NOMO-1 (cell line): ENCODE measurements around the gene ATP6V1G2.
"Not testable (repeated sequence)": the region's sequence is repeated elsewhere in the genome, so short reads cannot be mapped to it uniquely, and the experiment has no call there.

Source experiments
- DNase-seq, 2 experiments: peaks; one replicate each; lab custom pipeline; 2025; ENCODE audit not compliant: unreplicated experiment in 2 of 2; lab: John Stamatoyannopoulos, UW

Gene ATP6V1G2

GRCh38 chr6:31546339-31546957 lies at the start of gene ATP6V1G2:
Gene ATP6V1G2, minus strand, starts transcription at chr6:31546608. Its CDS starts 49 bp downstream, at chr6:31546559.
- peak; percentile 78 to 83 for DNase-seq

GRCh38 chr6:31592396-31592771 lies 46.0 kb upstream of the ATP6V1G2 start:
- DNase-seq = no peak

- DNase-seq = not testable (repeated sequence)
Measured at GRCh38 chr6:31590691-31591090, 44.3 kb upstream of the ATP6V1G2 start.

GRCh38 chr6:31588871-31589650 lies 42.7 kb upstream of the ATP6V1G2 start:
- DNase-seq = no peak

GRCh38 chr6:31587791-31588777 lies 41.7 kb upstream of the ATP6V1G2 start:
- no peak for DNase-seq

GRCh38 chr6:31586599-31587281 lies 40.3 kb upstream of the ATP6V1G2 start:
- DNase-seq = peak; percentile 88 to 90

- peak; percentile 86 to 88 for DNase-seq
Measured at GRCh38 chr6:31586008-31586407, 39.6 kb upstream of the ATP6V1G2 start, which contains the start of gene LST1. Gene LST1, plus strand, starts transcription at chr6:31586277. Its CDS starts 1,023 bp downstream, at chr6:31587300.

GRCh38 chr6:31585491-31585890 lies 39.1 kb upstream of the ATP6V1G2 start:
- peak; percentile 59 to 62 for DNase-seq

GRCh38 chr6:31582230-31582643 lies 35.8 kb upstream of the ATP6V1G2 start, which contains the start of gene LTB:
Gene LTB, minus strand, starts transcription at chr6:31582424. Its CDS starts 7 bp downstream, at chr6:31582417.
- no peak for DNase-seq

- DNase-seq = no peak
Measured at GRCh38 chr6:31581434-31582229, 35.2 kb upstream of the ATP6V1G2 start.

GRCh38 chr6:31580807-31581433 lies 34.5 kb upstream of the ATP6V1G2 start:
- peak; percentile 76 to 92 for DNase-seq

- DNase-seq = no peak
Measured at GRCh38 chr6:31580438-31580740, 34.0 kb upstream of the ATP6V1G2 start.

- DNase-seq = no peak
Measured at GRCh38 chr6:31579546-31580437, 33.4 kb upstream of the ATP6V1G2 start.

- no peak for DNase-seq
Measured at GRCh38 chr6:31579119-31579505, 32.7 kb upstream of the ATP6V1G2 start.

GRCh38 chr6:31578184-31579118 lies 32.0 kb upstream of the ATP6V1G2 start:
- no peak for DNase-seq

GRCh38 chr6:31577579-31577966 lies 31.2 kb upstream of the ATP6V1G2 start:
- DNase-seq = no peak

GRCh38 chr6:31576897-31577578 lies 30.6 kb upstream of the ATP6V1G2 start:
- no peak for DNase-seq
